Heart left ventricle (tissue), 13 donors: ENCODE data around the gene SH3PXD2A.

ENCODE experiments used
- CTCF ChIP-seq, 12 donors: fragments of 200-600 bp; sonication (generic) in 4 of 12; IDR thresholded peaks; one replicate each; pipeline versions ENCODE4 v1.5.0 to v1.8.0; 2018 to 2022; ENCODE audit warnings: antibody characterized with exemption in 12 of 12, mild to moderate bottlenecking in 5 of 12
- POLR2A ChIP-seq, 2 donors: fragments of 450-650 bp; IDR thresholded peaks; one replicate each; pipeline ENCODE4 v1.6.1; 2017; ENCODE audit warnings: antibody characterized with exemption in 2 of 2, mild to moderate bottlenecking in 2 of 2, moderate library complexity in 2 of 2
- donor health status: ischemic (EF 13 %, LVEDD 7.1; RV severe dilation, severe dysfunction).
- donor health status: DM: no; HTN: yes; CAD: no.
- donor health status: DM: no; HTN: no; CAD: no.
- donor health status: ischemic (EF 25% LVEDD 6.9; RV normal size, moderate dysfunction).
- donor health status: ischemic (EF 25% LVEDD 5.7; RV mildly dilated, moderate dysfunction).
- donor health status: ischemic (EF 35%, LVEDD 5.7; RV mildly dilated, moderate dysfunction).
- donor health status: nonischemic (EF 11% LVEDD 7.7; RV severe dilation, severe dysfunction).
- donor health status: DM: yes; HTN: yes; CAD: no.
- donor health status: PGD.
- donor health status: ischemic (EF 29% LVEDD 5.4; RV normal size, mild dysfunction).
- donor health status: nonischemic (EF 23%, LVEDD 6.1; RV moderate dilation, normal function).

GRCh38 chr10:103740611-103741010 is 114.8 kb downstream of the SH3PXD2A start:
- TF ChIP-seq CTCF (IDR thresholded peaks at IDR 0.05) (no peak), POLR2A (IDR thresholded peaks at IDR 0.05) (no peak)
